ENCODE measurements around the gene TMCC3. TPM values are rescaled to one million over a fixed set of nuclear protein-coding genes. Genes with fewer than 3 reads are reported as not detected.

The TMCC3 gene
- total RNA-seq, 2 experiments from 2014 or later = 0.11 to 0.25 TPM

- TF ChIP-seq, protein P1, sequence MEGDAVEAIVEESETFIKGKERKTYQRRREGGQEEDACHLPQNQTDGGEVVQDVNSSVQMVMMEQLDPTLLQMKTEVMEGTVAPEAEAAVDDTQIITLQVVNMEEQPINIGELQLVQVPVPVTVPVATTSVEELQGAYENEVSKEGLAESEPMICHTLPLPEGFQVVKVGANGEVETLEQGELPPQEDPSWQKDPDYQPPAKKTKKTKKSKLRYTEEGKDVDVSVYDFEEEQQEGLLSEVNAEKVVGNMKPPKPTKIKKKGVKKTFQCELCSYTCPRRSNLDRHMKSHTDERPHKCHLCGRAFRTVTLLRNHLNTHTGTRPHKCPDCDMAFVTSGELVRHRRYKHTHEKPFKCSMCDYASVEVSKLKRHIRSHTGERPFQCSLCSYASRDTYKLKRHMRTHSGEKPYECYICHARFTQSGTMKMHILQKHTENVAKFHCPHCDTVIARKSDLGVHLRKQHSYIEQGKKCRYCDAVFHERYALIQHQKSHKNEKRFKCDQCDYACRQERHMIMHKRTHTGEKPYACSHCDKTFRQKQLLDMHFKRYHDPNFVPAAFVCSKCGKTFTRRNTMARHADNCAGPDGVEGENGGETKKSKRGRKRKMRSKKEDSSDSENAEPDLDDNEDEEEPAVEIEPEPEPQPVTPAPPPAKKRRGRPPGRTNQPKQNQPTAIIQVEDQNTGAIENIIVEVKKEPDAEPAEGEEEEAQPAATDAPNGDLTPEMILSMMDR (IDR thresholded peaks at IDR 0.05) = no peak
- POLR2A ChIA-PET = interaction anchor here (0.8 kb wide), 1 partner anchor 24 kb away, joined by 3 read pairs; no protein-coding TSS in a partner anchor
- intact Hi-C loops (cut with micrococcal nuclease) = no loop called here
- Mint-ChIP-seq H3K36me3 (ENCODE audit: low read depth) (no peaks in the 10 kb centered on the region), H3K27ac (no peak overlapping the region), H3K27me3 (peaks cover 6% of the 10 kb centered on the region), H3K4me1 (ENCODE audit: low read depth) (peaks cover 1% of the 10 kb centered on the region), H3K4me3 (no peak overlapping the region), H3K9me3 (no peaks in the 10 kb centered on the region)
- CTCF ChIA-PET = no interaction called here
- ATAC-seq (no peak), DNase-seq (no peak)
Measured at GRCh38 chr12:94575024-94575423, 75.3 kb downstream of the TMCC3 start.

- peaks cover 3% of the 10 kb centered on the region for H3K4me1 Mint-ChIP-seq (ENCODE audit: low read depth)
- DNase-seq = no peak
- H3K9me3 Mint-ChIP-seq = no peaks in the 10 kb centered on the region
- H3K27me3 Mint-ChIP-seq = peaks cover 11% of the 10 kb centered on the region
- ChIA-PET CTCF (no interaction called here), POLR2A (no interaction called here)
- H3K4me3 Mint-ChIP-seq = no peak overlapping the region
- no peak for ATAC-seq
- TF ChIP-seq, protein P1 (IDR thresholded peaks at IDR 0.05) = no peak
- intact Hi-C loops (cut with micrococcal nuclease) = no loop called here
- no peaks in the 10 kb centered on the region for H3K36me3 Mint-ChIP-seq (ENCODE audit: low read depth)
- H3K27ac Mint-ChIP-seq = no peak overlapping the region
Measured at GRCh38 chr12:94571556-94571955, 78.8 kb downstream of the TMCC3 start.

GRCh38 chr12:94570161-94570560 lies 80.2 kb downstream of the TMCC3 start:
- ATAC-seq = no peak
- Mint-ChIP-seq H3K27me3 (peaks cover 14% of the 10 kb centered on the region), H3K36me3 (ENCODE audit: low read depth) (no peaks in the 10 kb centered on the region), H3K4me1 (ENCODE audit: low read depth) (peaks cover 3% of the 10 kb centered on the region), H3K27ac (no peak overlapping the region), H3K4me3 (no peak overlapping the region), H3K9me3 (no peaks in the 10 kb centered on the region)
- no peak for DNase-seq
- TF ChIP-seq, protein P1 (IDR thresholded peaks at IDR 0.05) = no peak
- CTCF ChIA-PET = no interaction called here
- intact Hi-C loops (cut with micrococcal nuclease) = no loop called here
- POLR2A ChIA-PET = no interaction called here

DNA sequence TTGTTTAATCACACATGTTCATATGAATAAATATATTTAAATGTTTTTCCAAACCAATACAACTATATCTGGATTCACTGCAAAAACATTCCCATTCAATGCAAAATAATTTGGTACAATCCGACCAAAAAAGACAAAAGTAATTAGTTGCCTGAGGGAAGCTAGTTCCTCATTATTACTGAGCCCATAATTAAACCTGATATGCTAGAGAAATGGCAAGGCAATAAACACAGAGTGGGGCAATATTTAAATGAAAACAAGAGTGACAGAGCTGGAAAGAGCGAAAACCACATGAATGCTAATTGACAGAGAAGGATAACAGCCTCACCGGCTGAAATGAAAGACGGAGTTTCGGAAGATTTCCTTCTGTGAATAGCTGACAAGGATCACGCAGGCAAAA lies 82.6 kb downstream of the TMCC3 start:
- DNase-seq = no peak
- Mint-ChIP-seq H3K4me3 (no peak overlapping the region), H3K9me3 (no peaks in the 10 kb centered on the region), H3K27ac (no peak overlapping the region), H3K36me3 (ENCODE audit: low read depth) (no peaks in the 10 kb centered on the region), H3K4me1 (ENCODE audit: low read depth) (peaks cover 3% of the 10 kb centered on the region), H3K27me3 (peaks cover 19% of the 10 kb centered on the region)
- TF ChIP-seq, protein P1 (IDR thresholded peaks at IDR 0.05) = no peak
- POLR2A ChIA-PET = interaction anchor here (0.7 kb wide), 1 partner anchor 20 kb away, joined by 4 read pairs; no protein-coding TSS in a partner anchor
- intact Hi-C loops (cut with micrococcal nuclease) = no loop called here
- CTCF ChIA-PET = interaction anchor here (1.4 kb wide), 1 partner anchor 36 kb away, joined by 3 read pairs; no protein-coding TSS in a partner anchor
- ATAC-seq = no peak

- TF ChIP-seq, protein P1 (IDR thresholded peaks at IDR 0.05) = no peak
- peaks cover 3% of the 10 kb centered on the region for H3K4me1 Mint-ChIP-seq (ENCODE audit: low read depth)
- intact Hi-C loops (cut with micrococcal nuclease) = no loop called here
- peaks cover 19% of the 10 kb centered on the region for H3K27me3 Mint-ChIP-seq
- CTCF ChIA-PET = no interaction called here
- POLR2A ChIA-PET = interaction anchor here (0.9 kb wide), 1 partner anchor 10 kb away, joined by 3 read pairs; no protein-coding TSS in a partner anchor
- H3K27ac Mint-ChIP-seq = no peak overlapping the region
- no peak for DNase-seq
- no peaks in the 10 kb centered on the region for H3K36me3 Mint-ChIP-seq (ENCODE audit: low read depth)
- no peak for ATAC-seq
- no peaks in the 10 kb centered on the region for H3K9me3 Mint-ChIP-seq
- H3K4me3 Mint-ChIP-seq = no peak overlapping the region
Measured at GRCh38 chr12:94566345-94566744, 84.0 kb downstream of the TMCC3 start.
